OCI-LY7 (cell line): ENCODE measurements around the gene PPP1R7. TPM values are rescaled to one million over a fixed set of nuclear protein-coding genes. Genes with fewer than 3 reads are reported as not detected.

Experiments
- BruUV-seq: library from RNA; stranded (reverse); fragments of 400-500 nt; replicated peaks from 2 replicates; lab custom pipeline; 2021; lab: Mats Ljungman, UMichigan
- CTCF ChIA-PET: fragments of 300-600 bp; sonication (Branson Sonifier 250); formaldehyde crosslinking; loops from one replicate; lab custom pipeline; 2022; ENCODE audit warnings: antibody characterized with exemption; ENCODE audit not compliant: unreplicated experiment; lab: Charles Lee
- POLR2A ChIA-PET: fragments of 300-600 bp; sonication (Branson Sonifier 250); formaldehyde crosslinking; loops from one replicate; lab custom pipeline; 2022; ENCODE audit warnings: antibody characterized with exemption; lab: Charles Lee
- DNase-seq: peaks from one replicate; pipeline ENCODE4 v3.0.0-alpha.2; 2015; ENCODE audit warnings: low spot score
- H2AFZ ChIP-seq: fragments of 200-600 bp; sonication (generic), shearing (Covaris generic); 2 replicates; pipeline ENCODE4 v1.6.1; 2014; ENCODE audit warnings: mild to moderate bottlenecking, antibody characterized with exemption, low read length, moderate library complexity
- H3K27ac ChIP-seq: fragments of 200-600 bp; sonication (generic); 2 replicates; pipeline ENCODE4 v1.5.1; 2014; ENCODE audit warnings: mixed run types, low read depth, mild to moderate bottlenecking, moderate library complexity, low read length, inconsistent platforms; ENCODE audit not compliant: poor library complexity, severe bottlenecking
- H3K36me3 ChIP-seq: fragments of 200-600 bp; sonication (generic); 2 replicates; pipeline ENCODE4 v1.6.1; 2014; ENCODE audit warnings: mild to moderate bottlenecking, antibody characterized with exemption, low read length, moderate library complexity, mixed read lengths; ENCODE audit not compliant: insufficient read depth
- H3K4me1 ChIP-seq: fragments of 200-600 bp; sonication (generic); 2 replicates; pipeline ENCODE4 v1.5.1; 2014; ENCODE audit warnings: mild to moderate bottlenecking, low read length; ENCODE audit not compliant: insufficient read depth, poor library complexity, severe bottlenecking
- H3K4me2 ChIP-seq: fragments of 200-600 bp; sonication (generic); 2 replicates; pipeline ENCODE4 v1.6.1; 2014; ENCODE audit warnings: mild to moderate bottlenecking, low read length
- H3K4me3 ChIP-seq: fragments of 200-600 bp; sonication (generic); 2 replicates; pipeline ENCODE4 v1.5.1; 2014; ENCODE audit warnings: mild to moderate bottlenecking, low read depth, low read length; ENCODE audit not compliant: poor library complexity, severe bottlenecking
- H3K79me2 ChIP-seq: fragments of 200-600 bp; sonication (generic); 2 replicates; pipeline ENCODE4 v1.6.1; 2016; ENCODE audit warnings: low read depth, mild to moderate bottlenecking, low read length, moderate library complexity, mixed read lengths; ENCODE audit not compliant: insufficient read depth
- H3K9me2 ChIP-seq: fragments of 200-600 bp; sonication (generic); 2 replicates; pipeline ENCODE4 v1.6.1; 2016; ENCODE audit warnings: mild to moderate bottlenecking, low read length, mixed read lengths; ENCODE audit not compliant: insufficient read depth
- H3K9me3 ChIP-seq: fragments of 200-600 bp; sonication (generic); 2 replicates; pipeline ENCODE4 v1.6.1; 2014; ENCODE audit warnings: mild to moderate bottlenecking, mixed run types, low read length, mixed read lengths
- H4K20me1 ChIP-seq: fragments of 200-600 bp; sonication (generic); 2 replicates; pipeline ENCODE4 v1.6.1; 2014; ENCODE audit warnings: mild to moderate bottlenecking, antibody characterized with exemption, low read length, moderate library complexity, mixed read lengths; ENCODE audit not compliant: insufficient read depth
- EZH2phosphoT487 ChIP-seq: fragments of 200-600 bp; sonication (generic); IDR thresholded peaks from 2 replicates; pipeline ENCODE4 v1.6.1; 2018; ENCODE audit warnings: low read depth, borderline replicate concordance, mild to moderate bottlenecking, mixed run types, antibody characterized with exemption, low read length, moderate library complexity, mixed read lengths
- intact Hi-C: fragments of 100-400 bp; cut with micrococcal nuclease; formaldehyde crosslinking; loops from one replicate; pipeline ENCODE4 v1.10.0; 2022; ENCODE audit not compliant: unreplicated experiment
- total RNA-seq, 2 experiments: library from RNA; depleted of rRNA in 1 of 2; stranded (reverse); fragments of >200 nt in 1 of 2; shearing (Covaris generic) in 1 of 2; gene quantifications; 2 replicates each; pipeline ENCODE4 v1.2.3, GENCODE V29; 2014 to 2022
- TF ChIP-seq, protein P1 (sequence below): fragments of 200-600 bp; sonication (generic); conservative IDR thresholded peaks from 2 replicates; pipeline ENCODE4 v1.5.1; 2014; ENCODE audit warnings: mild to moderate bottlenecking, antibody characterized with exemption, low read length, moderate library complexity, mixed read lengths

Gene PPP1R7
- total RNA-seq, 2 experiments from 2014 or later: 46.0 to 82.0 TPM

DNA sequence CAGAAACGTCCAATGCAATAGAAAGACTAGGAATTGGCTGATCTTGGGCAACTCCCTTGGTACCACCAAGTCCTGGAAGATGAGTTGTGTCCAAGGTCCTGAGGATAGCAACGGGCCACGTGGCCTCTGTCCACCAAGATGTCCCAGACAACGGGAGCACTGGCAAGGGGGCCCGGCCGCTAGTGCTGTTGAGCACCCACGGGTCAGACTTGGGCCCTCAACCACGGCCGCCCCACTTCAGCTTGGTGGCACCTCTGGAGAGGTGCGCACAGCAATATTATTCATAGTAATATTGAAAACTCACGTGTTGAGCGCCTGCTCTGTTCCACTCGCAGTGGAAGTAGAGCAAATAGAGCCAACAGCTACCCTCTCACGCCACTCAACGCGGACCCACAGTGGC lies 20.0 kb upstream of the PPP1R7 start:
- Histone ChIP-seq H3K4me3 (no peak overlapping the region), H3K4me2 (no peak overlapping the region), H3K9me3 (no peaks in the 10 kb centered on the region), H3K27ac (no peak overlapping the region), H3K9me2 (no peaks in the 10 kb centered on the region), H3K36me3 (peaks cover 48% of the 10 kb centered on the region), H4K20me1 (no peaks in the 10 kb centered on the region), H3K4me1 (no peaks in the 10 kb centered on the region), H2AFZ (no peak overlapping the region), H3K79me2 (no peaks in the 10 kb centered on the region)
- CTCF ChIA-PET: no interaction called here
- intact Hi-C loops: no loop called here
- no TSS peak for BruUV-seq
- DNase-seq: no peak
- TF ChIP-seq, protein P1, sequence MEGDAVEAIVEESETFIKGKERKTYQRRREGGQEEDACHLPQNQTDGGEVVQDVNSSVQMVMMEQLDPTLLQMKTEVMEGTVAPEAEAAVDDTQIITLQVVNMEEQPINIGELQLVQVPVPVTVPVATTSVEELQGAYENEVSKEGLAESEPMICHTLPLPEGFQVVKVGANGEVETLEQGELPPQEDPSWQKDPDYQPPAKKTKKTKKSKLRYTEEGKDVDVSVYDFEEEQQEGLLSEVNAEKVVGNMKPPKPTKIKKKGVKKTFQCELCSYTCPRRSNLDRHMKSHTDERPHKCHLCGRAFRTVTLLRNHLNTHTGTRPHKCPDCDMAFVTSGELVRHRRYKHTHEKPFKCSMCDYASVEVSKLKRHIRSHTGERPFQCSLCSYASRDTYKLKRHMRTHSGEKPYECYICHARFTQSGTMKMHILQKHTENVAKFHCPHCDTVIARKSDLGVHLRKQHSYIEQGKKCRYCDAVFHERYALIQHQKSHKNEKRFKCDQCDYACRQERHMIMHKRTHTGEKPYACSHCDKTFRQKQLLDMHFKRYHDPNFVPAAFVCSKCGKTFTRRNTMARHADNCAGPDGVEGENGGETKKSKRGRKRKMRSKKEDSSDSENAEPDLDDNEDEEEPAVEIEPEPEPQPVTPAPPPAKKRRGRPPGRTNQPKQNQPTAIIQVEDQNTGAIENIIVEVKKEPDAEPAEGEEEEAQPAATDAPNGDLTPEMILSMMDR: no peak
- no peak for TF ChIP-seq EZH2phosphoT487
- POLR2A ChIA-PET: no interaction called here

DNA sequence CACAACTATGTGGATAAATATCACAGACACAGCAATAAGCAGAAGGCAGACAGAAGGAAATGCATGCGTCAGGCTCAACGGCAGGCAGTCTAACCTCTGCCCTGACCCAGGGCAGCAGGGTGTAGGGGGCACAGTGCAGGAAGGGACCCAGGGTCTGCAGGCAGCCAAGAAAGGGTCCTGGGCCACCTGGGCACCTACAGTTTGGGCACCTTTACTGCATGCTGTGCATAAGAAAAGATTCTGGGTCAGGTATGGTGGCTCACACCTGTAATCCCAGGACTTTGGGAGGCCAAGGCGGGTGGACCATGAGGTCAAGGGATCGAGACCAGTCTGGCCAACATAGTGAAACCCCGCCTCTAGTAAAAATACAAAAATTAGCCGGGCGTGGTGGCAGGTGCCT lies 18.7 kb upstream of the PPP1R7 start:
- Histone ChIP-seq H3K9me3 (no peaks in the 10 kb centered on the region), H3K4me3 (no peak overlapping the region), H3K4me1 (no peaks in the 10 kb centered on the region), H3K9me2 (no peaks in the 10 kb centered on the region), H2AFZ (no peak overlapping the region), H4K20me1 (no peaks in the 10 kb centered on the region), H3K36me3 (peaks cover 50% of the 10 kb centered on the region), H3K79me2 (no peaks in the 10 kb centered on the region), H3K27ac (no peak overlapping the region), H3K4me2 (no peak overlapping the region)
- TF ChIP-seq EZH2phosphoT487: no peak
- TF ChIP-seq, protein P1: no peak
- CTCF ChIA-PET: no interaction called here
- POLR2A ChIA-PET: interaction anchor here (0.6 kb wide), 1 partner anchor 11 kb away, joined by 3 read pairs; no protein-coding TSS in a partner anchor
- no TSS peak for BruUV-seq
- intact Hi-C loops: no loop called here
- DNase-seq: no peak

DNA sequence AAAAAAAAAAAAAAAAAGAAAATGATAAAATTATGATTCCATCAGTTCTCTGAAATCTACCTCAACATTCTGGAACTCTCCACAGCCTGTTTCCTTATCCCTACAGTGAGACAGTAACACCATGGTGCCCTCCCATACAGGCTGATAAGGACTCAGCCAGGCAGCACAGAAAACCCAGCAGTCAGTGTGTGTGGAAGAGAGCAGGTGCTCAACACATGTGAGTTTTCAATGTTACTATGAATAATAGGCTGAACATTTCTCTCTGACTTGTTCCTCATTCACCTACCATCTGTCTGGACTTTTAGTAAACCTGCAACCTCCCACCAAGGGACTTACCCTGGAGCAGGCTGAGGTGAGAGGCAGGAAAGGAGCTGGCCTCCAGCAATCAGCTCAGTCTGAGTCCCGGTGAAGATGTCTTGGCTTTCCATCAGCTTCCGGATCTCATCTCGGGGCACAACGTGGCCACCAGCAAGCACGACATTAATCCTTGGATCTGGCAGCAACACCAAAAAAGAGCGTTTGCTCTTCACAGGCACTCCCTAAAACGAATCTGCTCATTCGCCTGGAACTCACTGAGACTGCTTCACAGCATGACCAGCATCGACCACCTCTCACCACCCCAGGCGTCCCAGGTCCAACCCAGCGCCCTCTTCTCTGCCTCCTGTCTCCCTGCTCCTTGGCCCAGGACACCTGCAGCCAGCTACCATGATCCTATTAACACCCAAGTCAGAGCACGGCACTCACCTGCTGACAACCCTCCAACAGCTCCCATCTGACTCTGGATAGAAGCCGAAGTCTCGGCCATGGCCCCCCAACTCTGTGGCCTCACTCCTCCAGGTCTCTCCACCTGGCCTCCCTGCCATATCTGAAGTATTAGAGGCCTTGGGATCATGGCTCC lies 17.5 kb upstream of the PPP1R7 start:
- H3K4me3 ChIP-seq: no peak overlapping the region
- no peak for DNase-seq
- H3K9me3 ChIP-seq: no peaks in the 10 kb centered on the region
- no peaks in the 10 kb centered on the region for H4K20me1 ChIP-seq
- no peak overlapping the region for H3K27ac ChIP-seq
- H3K4me2 ChIP-seq: no peak overlapping the region
- no peaks in the 10 kb centered on the region for H3K79me2 ChIP-seq
- TF ChIP-seq, protein P1: no peak
- TF ChIP-seq EZH2phosphoT487: no peak
- H3K9me2 ChIP-seq: no peaks in the 10 kb centered on the region
- peaks cover 48% of the 10 kb centered on the region for H3K36me3 ChIP-seq
- POLR2A ChIA-PET: interaction anchor here (0.5 to 0.7 kb wide), 2 partner anchors 20 to 174 kb away, joined by 4 to 5 read pairs; no protein-coding TSS in a partner anchor
- intact Hi-C loops: no loop called here
- CTCF ChIA-PET: no interaction called here
- no peak overlapping the region for H2AFZ ChIP-seq
- no TSS peak for BruUV-seq
- H3K4me1 ChIP-seq: no peaks in the 10 kb centered on the region
